Measurements from ENCODE around the gene RSPH6A. TPM values are rescaled to one million over a fixed set of nuclear protein-coding genes. Genes with fewer than 3 reads are reported as not detected.

The RSPH6A gene
- total RNA-seq, 2 donors from 2014 or later: not detected

GRCh38 chr19:45815481-45816216, 541 bp upstream of the RSPH6A start:
- H3K4me1 ChIP-seq: peaks cover 0 to 26% of the 10 kb centered on the region in 2 donors
- no peak for TF ChIP-seq CTCF (IDR thresholded peaks at IDR 0.05)
- H3K4me3 ChIP-seq: peak overlapping the region; percentile 46 to 55
- H3K9me3 ChIP-seq: no peaks in the 10 kb centered on the region
- no peak for DNase-seq (ENCODE audit: low spot score)
- H3K36me3 ChIP-seq: peaks cover 13% of the 10 kb centered on the region
- H3K27me3 ChIP-seq: no peaks in the 10 kb centered on the region
- H3K27ac ChIP-seq: peak overlapping the region; percentile 55 to 70

- no peaks in the 10 kb centered on the region for H3K27me3 ChIP-seq
- no peak overlapping the region for H3K4me3 ChIP-seq
- H3K27ac ChIP-seq: no peak overlapping the region
- TF ChIP-seq CTCF (IDR thresholded peaks at IDR 0.05): no peak
- no peaks in the 10 kb centered on the region for H3K9me3 ChIP-seq
- no peak for DNase-seq (ENCODE audit: low spot score)
- no peaks in the 10 kb centered on the region for H3K36me3 ChIP-seq
- H3K4me1 ChIP-seq: peaks cover 0 to 30% of the 10 kb centered on the region in 2 donors
These were observed 835 bp downstream of the RSPH6A start for GRCh38 chr19:45814166-45814780.

DNA sequence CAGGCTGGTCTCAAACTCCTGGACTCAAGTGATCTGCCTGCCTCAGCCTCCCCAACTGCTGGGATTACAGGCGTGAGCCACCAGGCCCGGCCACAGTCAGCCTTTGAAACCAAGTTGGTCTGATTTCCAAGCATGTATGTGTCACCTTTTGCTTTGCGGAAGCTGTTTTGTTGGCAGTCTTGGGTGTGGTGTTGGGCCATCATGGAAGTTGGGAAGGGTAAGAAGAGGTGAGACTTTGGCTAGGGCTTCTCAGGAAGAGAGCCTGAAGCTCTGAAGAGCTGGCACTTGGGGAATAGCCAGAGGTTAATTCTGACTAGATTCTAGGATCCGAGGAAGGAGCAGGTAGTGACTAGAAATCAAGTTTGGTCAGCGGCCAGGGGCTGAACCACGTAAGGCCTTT, 2.8 kb downstream of the RSPH6A start:
- H3K4me3 ChIP-seq: no peak overlapping the region
- H3K9me3 ChIP-seq: no peaks in the 10 kb centered on the region
- no peak for TF ChIP-seq CTCF (IDR thresholded peaks at IDR 0.05)
- no peaks in the 10 kb centered on the region for H3K27me3 ChIP-seq
- H3K36me3 ChIP-seq: no peaks in the 10 kb centered on the region
- no peak for DNase-seq (ENCODE audit: low spot score)
- peaks cover 0 to 30% of the 10 kb centered on the region in 2 donors for H3K4me1 ChIP-seq
- no peak overlapping the region for H3K27ac ChIP-seq

DNA sequence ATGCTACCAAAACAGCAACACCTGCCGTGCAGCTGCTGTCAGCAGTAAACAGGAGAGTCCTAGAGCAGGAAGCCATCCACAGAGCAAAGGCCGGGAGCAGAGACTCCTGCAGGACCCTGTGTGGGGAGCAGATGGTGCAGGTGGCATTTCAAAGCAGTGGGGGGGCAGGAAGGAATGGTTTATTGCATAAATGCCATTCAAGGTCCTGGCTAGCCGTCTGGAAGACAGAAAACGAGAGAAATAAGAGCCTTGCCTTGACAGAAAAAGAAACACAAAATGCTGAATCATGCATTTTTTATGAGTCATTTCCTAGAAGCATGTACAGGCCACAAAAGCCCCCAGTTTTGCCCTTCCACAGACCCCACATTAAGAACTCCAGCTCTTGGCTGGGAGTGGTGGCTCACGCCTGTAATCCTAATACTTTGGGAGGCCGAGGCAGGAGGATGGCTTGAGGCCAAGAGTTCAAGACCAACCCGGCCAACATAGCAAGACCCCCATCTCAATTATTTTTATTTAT, 5.4 kb downstream of the RSPH6A start:
- Histone ChIP-seq H3K4me3 (no peak overlapping the region), H3K27me3 (no peaks in the 10 kb centered on the region), H3K36me3 (no peaks in the 10 kb centered on the region), H3K9me3 (no peaks in the 10 kb centered on the region), H3K27ac (no peak overlapping the region), H3K4me1 (peaks cover 0 to 6% of the 10 kb centered on the region in 2 donors)
- no peak for DNase-seq (ENCODE audit: low spot score)
- TF ChIP-seq CTCF (IDR thresholded peaks at IDR 0.05): no peak

DNA sequence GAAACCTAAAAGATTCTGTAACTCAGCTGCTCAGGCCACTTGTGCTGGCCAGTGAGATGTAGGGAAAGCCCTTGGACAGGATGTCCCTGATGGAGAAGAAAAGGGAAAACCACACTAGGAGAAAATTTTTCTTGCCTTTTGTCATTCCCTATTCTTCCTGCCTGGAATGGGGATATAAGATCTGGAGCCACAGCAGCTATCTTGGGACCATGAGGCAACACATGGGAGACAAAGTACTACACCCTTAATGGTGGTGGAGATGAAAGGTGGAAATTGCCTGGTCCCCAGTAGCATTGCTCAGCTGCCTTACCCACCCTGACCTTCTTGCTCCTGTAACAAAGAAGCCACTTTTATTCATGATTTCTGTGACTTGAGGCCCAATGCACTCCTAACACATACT, 9.4 kb downstream of the RSPH6A start:
- TF ChIP-seq CTCF (IDR thresholded peaks at IDR 0.05): no peak
- Histone ChIP-seq H3K36me3 (no peaks in the 10 kb centered on the region), H3K27ac (no peak overlapping the region), H3K4me1 (peaks cover 0 to 3% of the 10 kb centered on the region in 2 donors), H3K9me3 (no peaks in the 10 kb centered on the region), H3K27me3 (no peaks in the 10 kb centered on the region), H3K4me3 (no peak overlapping the region)
- no peak for DNase-seq (ENCODE audit: low spot score)
